ENCODE data around the gene TMEM132D. TPM values are rescaled to one million over a fixed set of nuclear protein-coding genes. Genes with fewer than 3 reads are reported as not detected.

Gene TMEM132D
- total and polyA plus RNA-seq, 4 donors, result 0.01 to 0.14 (median 0.08) TPM

GRCh38 chr12:129258781-129259318 is 645.0 kb downstream of the TMEM132D start:
- Histone ChIP-seq H3K9me3 (ENCODE audit: control insufficient read depth in 4 of 4, low read length in 3 of 4) (no peaks in the 10 kb centered on the region), H3K36me3 (ENCODE audit: control insufficient read depth in 4 of 4, insufficient read depth in 3 of 4, low read depth in 1 of 4, low read length in 3 of 4) (no peaks in the 10 kb centered on the region), H3K4me3 (ENCODE audit: low read depth in 1 of 3, low read length in 3 of 3) (no peak overlapping the region), H3K27ac (ENCODE audit: low read depth in 1 of 2, low read length in 2 of 2) (no peak overlapping the region), H3K9ac (ENCODE audit: low read depth in 1 of 2, low read length in 2 of 2) (no peak overlapping the region), H3K27me3 (ENCODE audit: control insufficient read depth in 4 of 4, insufficient read depth in 4 of 4, low read length in 3 of 4) (no peaks in the 10 kb centered on the region), H3K4me1 (ENCODE audit: control insufficient read depth in 4 of 4, insufficient read depth in 4 of 4, low read length in 3 of 4) (no peaks in the 10 kb centered on the region)
- no peak for DNase-seq (ENCODE audit: low spot score)
- 63% methylated on average over 5 of the region's 5 CpGs for WGBS
- TF ChIP-seq EGR1 (IDR thresholded peaks at IDR 0.05; ENCODE audit: low read depth in 2 of 2) (no peak), MAX (IDR thresholded peaks at IDR 0.05) (no peak), RAD21 (IDR thresholded peaks at IDR 0.05) (no peak), HNF4G (IDR thresholded peaks at IDR 0.05) (no peak), YY1 (IDR thresholded peaks at IDR 0.05) (no peak)

- TF ChIP-seq EGR1 (IDR thresholded peaks at IDR 0.05; ENCODE audit: low read depth in 2 of 2) (no peak), CTCF (IDR thresholded peaks at IDR 0.05; ENCODE audit: low read depth, low read length, missing input control) (no peak), RXRA (IDR thresholded peaks at IDR 0.05) (no peak), SP1 (IDR thresholded peaks at IDR 0.05) (no peak), HNF4A (conservative IDR thresholded peaks at IDR 0.05) (no peak), ZBTB33 (IDR thresholded peaks at IDR 0.05) (no peak), YY1 (IDR thresholded peaks at IDR 0.05) (no peak), GABPA (IDR thresholded peaks at IDR 0.05 in 1 of 2, conservative IDR thresholded peaks at IDR 0.05 in 1 of 2) (no peak), NR2F2 (IDR thresholded peaks at IDR 0.05) (no peak), RAD21 (IDR thresholded peaks at IDR 0.05) (no peak), FOXA1 (IDR thresholded peaks at IDR 0.05) (no peak), HNF4G (IDR thresholded peaks at IDR 0.05) (no peak)
- H3K4me1 ChIP-seq (ENCODE audit: control insufficient read depth in 4 of 4, insufficient read depth in 4 of 4, low read length in 3 of 4), result no peaks in the 10 kb centered on the region
- H3K27ac ChIP-seq (ENCODE audit: low read depth in 1 of 2, low read length in 2 of 2), result no peak overlapping the region
- no peak overlapping the region for H3K4me3 ChIP-seq (ENCODE audit: low read depth in 1 of 3, low read length in 3 of 3)
- no peaks in the 10 kb centered on the region for H3K36me3 ChIP-seq (ENCODE audit: control insufficient read depth in 4 of 4, insufficient read depth in 3 of 4, low read depth in 1 of 4, low read length in 3 of 4)
- no peak overlapping the region for H3K9ac ChIP-seq (ENCODE audit: low read depth in 1 of 2, low read length in 2 of 2)
- H3K9me3 ChIP-seq (ENCODE audit: control insufficient read depth in 4 of 4, low read length in 3 of 4), result no peaks in the 10 kb centered on the region
- H3K27me3 ChIP-seq (ENCODE audit: control insufficient read depth in 4 of 4, insufficient read depth in 4 of 4, low read length in 3 of 4), result peaks cover 0 to 2% (median 0%) of the 10 kb centered on the region in 4 donors
- 49% methylated on average over 3 of the region's 3 CpGs for WGBS
- no peak for DNase-seq (ENCODE audit: low spot score)
These were observed 646.3 kb downstream of the TMEM132D start for GRCh38 chr12:129257524-129257923.

GRCh38 chr12:129246630-129247029 is 657.2 kb downstream of the TMEM132D start:
- Histone ChIP-seq H3K27me3 (ENCODE audit: control insufficient read depth in 4 of 4, insufficient read depth in 4 of 4, low read length in 3 of 4) (peaks cover 0 to 2% (median 0%) of the 10 kb centered on the region in 4 donors), H3K27ac (ENCODE audit: low read depth in 1 of 2, low read length in 2 of 2) (no peak overlapping the region), H3K4me1 (ENCODE audit: control insufficient read depth in 4 of 4, insufficient read depth in 4 of 4, low read length in 3 of 4) (no peaks in the 10 kb centered on the region), H3K4me3 (ENCODE audit: low read depth in 1 of 3, low read length in 3 of 3) (no peak overlapping the region), H3K36me3 (ENCODE audit: control insufficient read depth in 4 of 4, insufficient read depth in 3 of 4, low read depth in 1 of 4, low read length in 3 of 4) (no peaks in the 10 kb centered on the region), H3K9me3 (ENCODE audit: control insufficient read depth in 4 of 4, low read length in 3 of 4) (no peaks in the 10 kb centered on the region), H3K9ac (ENCODE audit: low read depth in 1 of 2, low read length in 2 of 2) (no peak overlapping the region)
- DNase-seq (ENCODE audit: low spot score), result no peak
- 75% methylated on average over 2 of the region's 2 CpGs for WGBS
- no peak for TF ChIP-seq CTCF (IDR thresholded peaks at IDR 0.05; ENCODE audit: low read depth, low read length, missing input control)
- no peak for TF ChIP-seq HNF4A (conservative IDR thresholded peaks at IDR 0.05)
- no peak for TF ChIP-seq SP1 (IDR thresholded peaks at IDR 0.05)
- TF ChIP-seq GABPA (IDR thresholded peaks at IDR 0.05 in 1 of 2, conservative IDR thresholded peaks at IDR 0.05 in 1 of 2), result no peak
- TF ChIP-seq HNF4G (IDR thresholded peaks at IDR 0.05), result no peak
- TF ChIP-seq FOXA1 (IDR thresholded peaks at IDR 0.05), result no peak
- no peak for TF ChIP-seq ZBTB33 (IDR thresholded peaks at IDR 0.05)
- TF ChIP-seq JUND (IDR thresholded peaks at IDR 0.05), result no peak
- no peak for TF ChIP-seq YY1 (IDR thresholded peaks at IDR 0.05)
- TF ChIP-seq RAD21 (IDR thresholded peaks at IDR 0.05), result no peak
- TF ChIP-seq MAX (IDR thresholded peaks at IDR 0.05), result no peak

Data from liver (tissue), 9 donors.